ENCODE data around the gene MAPKAPK2. TPM values are rescaled to one million over a fixed set of nuclear protein-coding genes. Genes with fewer than 3 reads are reported as not detected.
A peak's percentile ranks its signal among the peaks of the same experiment; 100 is the strongest.

Gene MAPKAPK2
- total RNA-seq, 1 donor from 2014 or later = 35.3 TPM

DNA sequence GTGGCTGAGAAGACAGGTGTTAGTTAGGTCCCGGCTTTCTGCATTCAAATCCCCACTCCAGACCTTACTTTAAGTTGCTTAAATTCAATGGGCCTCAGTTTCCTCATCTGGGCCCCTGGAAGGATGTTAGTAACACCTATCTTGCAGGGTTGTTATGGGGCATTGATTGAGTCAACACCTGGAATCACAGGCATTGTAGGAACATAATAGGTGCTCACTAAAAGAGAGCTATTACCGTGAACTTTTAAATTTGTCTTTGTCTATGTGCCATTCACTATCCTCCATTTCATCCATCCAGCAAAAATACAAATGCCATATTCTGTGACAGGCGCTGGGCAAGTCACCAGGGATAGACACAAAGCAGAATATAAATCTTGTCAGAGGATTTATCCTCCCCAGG, 10.5 kb upstream of the MAPKAPK2 start:
- intact Hi-C loops (cut with DNase I) = no loop called here
- DNase-seq (ENCODE audit: low spot score in 2 of 2) = no peak
- Histone ChIP-seq H3K9me3 (no peaks in the 10 kb centered on the region), H3K27me3 (no peaks in the 10 kb centered on the region), H3K4me3 (no peak overlapping the region), H3K27ac (peak overlapping the region; percentile 71 to 75), H3K36me3 (no peaks in the 10 kb centered on the region), H3K4me1 (peaks cover 11 to 28% of the 10 kb centered on the region in 2 donors)
- TF ChIP-seq, protein P1, sequence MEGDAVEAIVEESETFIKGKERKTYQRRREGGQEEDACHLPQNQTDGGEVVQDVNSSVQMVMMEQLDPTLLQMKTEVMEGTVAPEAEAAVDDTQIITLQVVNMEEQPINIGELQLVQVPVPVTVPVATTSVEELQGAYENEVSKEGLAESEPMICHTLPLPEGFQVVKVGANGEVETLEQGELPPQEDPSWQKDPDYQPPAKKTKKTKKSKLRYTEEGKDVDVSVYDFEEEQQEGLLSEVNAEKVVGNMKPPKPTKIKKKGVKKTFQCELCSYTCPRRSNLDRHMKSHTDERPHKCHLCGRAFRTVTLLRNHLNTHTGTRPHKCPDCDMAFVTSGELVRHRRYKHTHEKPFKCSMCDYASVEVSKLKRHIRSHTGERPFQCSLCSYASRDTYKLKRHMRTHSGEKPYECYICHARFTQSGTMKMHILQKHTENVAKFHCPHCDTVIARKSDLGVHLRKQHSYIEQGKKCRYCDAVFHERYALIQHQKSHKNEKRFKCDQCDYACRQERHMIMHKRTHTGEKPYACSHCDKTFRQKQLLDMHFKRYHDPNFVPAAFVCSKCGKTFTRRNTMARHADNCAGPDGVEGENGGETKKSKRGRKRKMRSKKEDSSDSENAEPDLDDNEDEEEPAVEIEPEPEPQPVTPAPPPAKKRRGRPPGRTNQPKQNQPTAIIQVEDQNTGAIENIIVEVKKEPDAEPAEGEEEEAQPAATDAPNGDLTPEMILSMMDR (IDR thresholded peaks at IDR 0.05) = no peak

DNA sequence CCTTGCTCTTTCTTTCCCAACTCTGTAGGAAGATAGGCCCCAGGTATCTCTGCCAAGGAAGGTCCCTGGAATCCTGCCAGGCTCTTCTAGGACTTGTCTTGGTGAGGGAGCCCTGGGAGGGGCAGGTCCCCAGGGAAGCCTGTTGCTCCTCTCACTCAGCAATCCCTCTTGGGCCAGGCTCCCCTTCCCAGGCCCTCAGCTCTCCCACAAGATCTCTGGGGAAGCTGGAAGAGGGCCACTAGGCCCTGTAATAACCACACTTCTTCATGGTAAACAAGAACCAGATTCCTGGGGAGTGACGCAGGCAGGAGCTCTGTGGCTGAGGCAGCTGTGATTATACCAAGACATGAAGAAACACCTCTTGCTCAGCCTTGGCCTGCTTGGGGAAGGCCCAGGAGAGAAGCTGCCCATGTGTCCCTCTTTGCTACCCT, 9.9 kb upstream of the MAPKAPK2 start:
- peak; percentile 49 to 89 for DNase-seq (ENCODE audit: low spot score in 2 of 2)
- Histone ChIP-seq H3K4me1 (peaks cover 11 to 28% of the 10 kb centered on the region in 2 donors), H3K27ac (peak overlapping the region; percentile 71 to 75), H3K9me3 (no peaks in the 10 kb centered on the region), H3K4me3 (no peak overlapping the region), H3K36me3 (no peaks in the 10 kb centered on the region), H3K27me3 (no peaks in the 10 kb centered on the region)
- TF ChIP-seq, protein P1 (IDR thresholded peaks at IDR 0.05) = no peak
- intact Hi-C loops (cut with DNase I) = loop anchor here (1.0 kb wide), 1 partner anchor 10 kb away; the partner anchor contains the start of gene MAPKAPK2

DNA sequence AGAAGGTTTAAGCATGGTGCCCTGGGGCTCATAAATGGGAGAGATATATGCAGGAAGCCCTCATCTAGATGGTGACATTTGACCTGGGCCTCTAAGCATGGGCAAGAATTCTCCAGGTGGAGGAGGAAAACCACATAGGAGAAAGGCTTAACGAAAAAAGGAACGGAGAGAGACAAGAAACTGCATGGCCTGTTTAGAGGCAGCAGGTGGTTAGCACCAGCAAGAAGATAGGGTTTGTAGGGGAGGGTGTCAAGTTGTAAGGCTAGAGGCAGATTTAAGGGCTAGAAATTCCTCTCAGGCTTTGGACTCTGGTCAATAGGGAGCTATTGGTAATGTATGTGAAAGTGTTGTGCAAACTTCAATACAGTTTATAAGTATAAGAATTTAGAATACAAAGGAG, 8.2 kb upstream of the MAPKAPK2 start:
- Histone ChIP-seq H3K9me3 (no peaks in the 10 kb centered on the region), H3K4me1 (peaks cover 11 to 28% of the 10 kb centered on the region in 2 donors), H3K36me3 (no peaks in the 10 kb centered on the region), H3K27me3 (no peaks in the 10 kb centered on the region), H3K27ac (no peak overlapping the region), H3K4me3 (no peak overlapping the region)
- DNase-seq (ENCODE audit: low spot score in 2 of 2) = no peak
- TF ChIP-seq, protein P1 (IDR thresholded peaks at IDR 0.05) = no peak
- intact Hi-C loops (cut with DNase I) = no loop called here

DNA sequence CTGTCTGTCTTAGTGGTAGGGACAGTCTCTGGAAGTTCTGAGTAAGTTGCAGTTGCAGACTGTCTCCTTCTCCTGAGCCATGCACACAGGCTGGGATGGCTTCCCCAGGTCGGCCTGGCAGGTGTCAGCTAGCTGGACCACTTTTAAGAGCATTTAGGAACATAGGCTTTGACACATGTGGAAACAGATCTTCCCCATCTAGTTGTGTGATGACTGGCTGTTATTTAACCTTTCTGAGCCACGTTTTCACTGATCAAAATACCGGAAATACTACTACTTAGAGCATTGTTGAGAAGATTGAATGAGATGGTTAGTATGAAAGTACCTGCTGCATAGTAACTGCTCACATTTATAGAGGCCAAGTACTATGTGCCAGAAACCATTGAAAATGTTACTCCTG, 6.2 kb upstream of the MAPKAPK2 start:
- Histone ChIP-seq H3K27me3 (no peaks in the 10 kb centered on the region), H3K36me3 (no peaks in the 10 kb centered on the region), H3K4me1 (peaks cover 5 to 14% of the 10 kb centered on the region in 2 donors), H3K9me3 (no peaks in the 10 kb centered on the region), H3K27ac (no peak overlapping the region), H3K4me3 (no peak overlapping the region)
- no peak for DNase-seq (ENCODE audit: low spot score in 2 of 2)
- TF ChIP-seq, protein P1 (IDR thresholded peaks at IDR 0.05) = no peak
- intact Hi-C loops (cut with DNase I) = no loop called here

DNA sequence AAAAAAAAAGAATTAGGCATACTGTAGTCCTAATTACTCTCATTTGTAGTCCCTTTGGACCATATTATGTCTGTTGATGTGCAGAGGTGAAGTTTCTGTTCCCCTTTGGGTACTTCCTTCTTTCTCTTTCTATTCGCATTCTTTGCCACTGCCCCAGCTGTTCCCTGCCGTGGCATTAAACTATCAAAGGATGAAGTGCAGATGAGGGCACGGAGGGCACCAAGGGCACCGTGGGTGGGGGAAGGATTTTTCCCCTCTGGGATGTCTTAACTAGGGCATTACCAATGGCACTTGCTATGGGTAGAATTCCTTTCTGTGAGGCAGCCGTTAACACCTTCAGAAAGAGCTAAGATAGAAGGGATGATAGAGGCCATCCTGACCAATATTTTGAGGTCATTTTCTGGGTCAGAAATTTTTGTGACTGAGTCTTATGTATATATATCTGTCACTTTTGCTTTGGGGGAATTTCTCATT, 4.9 kb upstream of the MAPKAPK2 start:
- no peak for DNase-seq (ENCODE audit: low spot score in 2 of 2)
- intact Hi-C loops (cut with DNase I) = no loop called here

More for the DNA sequence above, 4.9 kb upstream of the MAPKAPK2 start:
- TF ChIP-seq, protein P1 (IDR thresholded peaks at IDR 0.05) = no peak
- Histone ChIP-seq H3K36me3 (no peaks in the 10 kb centered on the region), H3K4me1 (peaks cover 5 to 11% of the 10 kb centered on the region in 2 donors), H3K9me3 (no peaks in the 10 kb centered on the region), H3K27me3 (no peaks in the 10 kb centered on the region), H3K4me3 (no peak overlapping the region), H3K27ac (no peak overlapping the region)
